ENCODE results near the gene GTF2A1L. TPM values are rescaled to one million over a fixed set of nuclear protein-coding genes. Genes with fewer than 3 reads are reported as not detected.
"Not testable (repeated sequence)": the region's sequence is repeated elsewhere in the genome, so short reads cannot be mapped to it uniquely, and the experiment has no call there.

The GTF2A1L gene
- total and polyA plus RNA-seq, 2 experiments from 2014 or later: 0.13 to 0.76 TPM

- Histone ChIP-seq H3K79me2 (ENCODE audit: insufficient read depth) (no peaks in the 10 kb centered on the region), H2AFZ (no peak overlapping the region), H3K27me3 (replicated peaks; ENCODE audit: insufficient read depth) (no peaks in the 10 kb centered on the region), H3F3A (ENCODE audit: insufficient read depth) (no peaks in the 10 kb centered on the region), H4K20me1 (ENCODE audit: insufficient read depth) (no peaks in the 10 kb centered on the region), H3K9me2 (ENCODE audit: insufficient read depth) (no peaks in the 10 kb centered on the region), H3K36me3 (ENCODE audit: low read depth) (no peaks in the 10 kb centered on the region), H3K4me2 (ENCODE audit: unreplicated experiment) (no peak overlapping the region), H3K9me3 (ENCODE audit: low read depth) (no peaks in the 10 kb centered on the region), H3K27ac (no peak overlapping the region), H3K4me3 (no peak overlapping the region), H3K4me1 (ENCODE audit: insufficient read depth) (no peaks in the 10 kb centered on the region), H3K9ac (no peak overlapping the region)
- in situ Hi-C loops (cut with MboI): loop anchor here (25.0 kb wide), 1 partner anchor 727 kb away; no protein-coding TSS in a partner anchor
- WGBS, 2 experiments (ENCODE audit: low coverage in 1 of 2, low lambda C conversion rate in 2 of 2, missing lambda C conversion rate in 2 of 2): 15 to 17% methylated on average over 5 of the region's 5 CpGs
- no peak for TF ChIP-seq EZH2 (IDR thresholded peaks at IDR 0.05; ENCODE audit: insufficient read depth, poor library complexity, severe bottlenecking)
- no peak for TF ChIP-seq EZH2phosphoT487 (IDR thresholded peaks at IDR 0.05; ENCODE audit: insufficient read depth, low read depth)
- peak; percentile 66 for DNase-seq
Measured at GRCh38 chr2:48589170-48589767, 28.4 kb upstream of the GTF2A1L start.

- H3K9ac ChIP-seq: no peak overlapping the region
- H3K4me1 ChIP-seq (ENCODE audit: insufficient read depth): no peaks in the 10 kb centered on the region
- H3F3A ChIP-seq (ENCODE audit: insufficient read depth): no peaks in the 10 kb centered on the region
- no peaks in the 10 kb centered on the region for H3K79me2 ChIP-seq (ENCODE audit: insufficient read depth)
- H3K9me3 ChIP-seq (ENCODE audit: low read depth): no peaks in the 10 kb centered on the region
- TF ChIP-seq EZH2phosphoT487 (IDR thresholded peaks at IDR 0.05; ENCODE audit: insufficient read depth, low read depth) (no peak), EZH2 (IDR thresholded peaks at IDR 0.05; ENCODE audit: insufficient read depth, poor library complexity, severe bottlenecking) (no peak)
- no peak for DNase-seq
- no peaks in the 10 kb centered on the region for H4K20me1 ChIP-seq (ENCODE audit: insufficient read depth)
- in situ Hi-C loops (cut with MboI): loop anchor here (25.0 kb wide), 1 partner anchor 728 kb away; no protein-coding TSS in a partner anchor
- no peak overlapping the region for H3K4me3 ChIP-seq
- no peak overlapping the region for H3K4me2 ChIP-seq (ENCODE audit: unreplicated experiment)
- H3K27ac ChIP-seq: no peak overlapping the region
- no peaks in the 10 kb centered on the region for H3K36me3 ChIP-seq (ENCODE audit: low read depth)
- H2AFZ ChIP-seq: no peak overlapping the region
- 57 to 64% methylated on average over 1 of the region's 1 CpG for WGBS, 2 experiments (ENCODE audit: low coverage in 1 of 2, low lambda C conversion rate in 2 of 2, missing lambda C conversion rate in 2 of 2)
- no peaks in the 10 kb centered on the region for H3K9me2 ChIP-seq (ENCODE audit: insufficient read depth)
- no peaks in the 10 kb centered on the region for H3K27me3 ChIP-seq (replicated peaks; ENCODE audit: insufficient read depth)
Measured at GRCh38 chr2:48590017-48590416, 27.6 kb upstream of the GTF2A1L start.

- H4K20me1 ChIP-seq (ENCODE audit: insufficient read depth): no peaks in the 10 kb centered on the region
Measured at GRCh38 chr2:48592067-48592466, 25.6 kb upstream of the GTF2A1L start.

GRCh38 chr2:48596751-48597150, 20.9 kb upstream of the GTF2A1L start:
- not testable (repeated sequence) for H3K79me2 ChIP-seq (ENCODE audit: insufficient read depth); H3K9me3 ChIP-seq (ENCODE audit: low read depth); H3K4me2 ChIP-seq (ENCODE audit: unreplicated experiment); H3K4me3 ChIP-seq; H4K20me1 ChIP-seq (ENCODE audit: insufficient read depth); H3F3A ChIP-seq (ENCODE audit: insufficient read depth); DNase-seq; H3K9me2 ChIP-seq (ENCODE audit: insufficient read depth); H3K9ac ChIP-seq; H3K36me3 ChIP-seq (ENCODE audit: low read depth); H3K27me3 ChIP-seq (replicated peaks; ENCODE audit: insufficient read depth); H2AFZ ChIP-seq; H3K27ac ChIP-seq
- WGBS, 2 experiments (ENCODE audit: low coverage in 1 of 2, low lambda C conversion rate in 2 of 2, missing lambda C conversion rate in 2 of 2): 94 to 98% methylated on average over 7 of the region's 7 CpGs
- peaks cover 17% of the 10 kb centered on the region for H3K4me1 ChIP-seq (ENCODE audit: insufficient read depth)
- in situ Hi-C loops (cut with MboI): loop anchor here (25.0 kb wide), 1 partner anchor 734 kb away; no protein-coding TSS in a partner anchor

More at GRCh38 chr2:48592067-48592466, 25.6 kb upstream of the GTF2A1L start:
- Histone ChIP-seq H3K9ac (no peak overlapping the region), H3F3A (ENCODE audit: insufficient read depth) (no peaks in the 10 kb centered on the region), H3K4me2 (ENCODE audit: unreplicated experiment) (no peak overlapping the region), H2AFZ (no peak overlapping the region), H3K4me1 (ENCODE audit: insufficient read depth) (no peaks in the 10 kb centered on the region), H3K79me2 (ENCODE audit: insufficient read depth) (no peaks in the 10 kb centered on the region), H3K9me2 (ENCODE audit: insufficient read depth) (no peaks in the 10 kb centered on the region), H3K4me3 (no peak overlapping the region), H3K36me3 (ENCODE audit: low read depth) (no peaks in the 10 kb centered on the region), H3K27me3 (replicated peaks; ENCODE audit: insufficient read depth) (no peaks in the 10 kb centered on the region), H3K9me3 (ENCODE audit: low read depth) (no peaks in the 10 kb centered on the region), H3K27ac (no peak overlapping the region)
- in situ Hi-C loops (cut with MboI): loop anchor here (25.0 kb wide), 1 partner anchor 730 kb away; no protein-coding TSS in a partner anchor
- no peak for DNase-seq
- TF ChIP-seq EZH2 (IDR thresholded peaks at IDR 0.05; ENCODE audit: insufficient read depth, poor library complexity, severe bottlenecking): no peak
- no peak for TF ChIP-seq EZH2phosphoT487 (IDR thresholded peaks at IDR 0.05; ENCODE audit: insufficient read depth, low read depth)
- 94 to 98% methylated on average over 2 of the region's 2 CpGs for WGBS, 2 experiments (ENCODE audit: low coverage in 1 of 2, low lambda C conversion rate in 2 of 2, missing lambda C conversion rate in 2 of 2)

All from GM23248 (cell line).